T-helper 2 cell treated with Interferon-gamma antibody and Interleukin-4, amounts not matched to agents 5 μg/mL and 100 μg/mL, for 36 hours (primary cell): ENCODE results near the gene TBC1D16.

Source experiments
- DNase-seq: peaks from one replicate; pipeline ENCODE4 v3.0.0; 2021; ENCODE audit warnings: low spot score
- H3K27ac Mint-ChIP-seq: one replicate; pipeline ENCODE4 v1.8.0; 2021; ENCODE audit warnings: mild to moderate bottlenecking, mixed read lengths
- H3K27me3 Mint-ChIP-seq: one replicate; pipeline ENCODE4 v1.8.0; 2021; ENCODE audit warnings: low read depth, mixed read lengths
- H3K36me3 Mint-ChIP-seq: one replicate; pipeline ENCODE4 v1.8.0; 2021; ENCODE audit warnings: low read depth, mixed read lengths
- H3K4me1 Mint-ChIP-seq: one replicate; pipeline ENCODE4 v1.8.0; 2021; ENCODE audit warnings: low read depth, mixed read lengths
- H3K4me3 Mint-ChIP-seq: one replicate; pipeline ENCODE4 v1.8.0; 2022; ENCODE audit warnings: mild to moderate bottlenecking, moderate library complexity, mixed read lengths
- H3K9me3 Mint-ChIP-seq: one replicate; pipeline ENCODE4 v1.8.0; 2021; ENCODE audit warnings: mixed read lengths

Gene TBC1D16

GRCh38 chr17:79941088-79942010, 94.3 kb downstream of the TBC1D16 start:
- Mint-ChIP-seq H3K36me3 (no peaks in the 10 kb centered on the region), H3K4me3 (no peak overlapping the region), H3K9me3 (no peaks in the 10 kb centered on the region), H3K27ac (no peak overlapping the region), H3K4me1 (peaks cover 5% of the 10 kb centered on the region), H3K27me3 (peaks cover 3% of the 10 kb centered on the region)
- DNase-seq, result no peak

DNA sequence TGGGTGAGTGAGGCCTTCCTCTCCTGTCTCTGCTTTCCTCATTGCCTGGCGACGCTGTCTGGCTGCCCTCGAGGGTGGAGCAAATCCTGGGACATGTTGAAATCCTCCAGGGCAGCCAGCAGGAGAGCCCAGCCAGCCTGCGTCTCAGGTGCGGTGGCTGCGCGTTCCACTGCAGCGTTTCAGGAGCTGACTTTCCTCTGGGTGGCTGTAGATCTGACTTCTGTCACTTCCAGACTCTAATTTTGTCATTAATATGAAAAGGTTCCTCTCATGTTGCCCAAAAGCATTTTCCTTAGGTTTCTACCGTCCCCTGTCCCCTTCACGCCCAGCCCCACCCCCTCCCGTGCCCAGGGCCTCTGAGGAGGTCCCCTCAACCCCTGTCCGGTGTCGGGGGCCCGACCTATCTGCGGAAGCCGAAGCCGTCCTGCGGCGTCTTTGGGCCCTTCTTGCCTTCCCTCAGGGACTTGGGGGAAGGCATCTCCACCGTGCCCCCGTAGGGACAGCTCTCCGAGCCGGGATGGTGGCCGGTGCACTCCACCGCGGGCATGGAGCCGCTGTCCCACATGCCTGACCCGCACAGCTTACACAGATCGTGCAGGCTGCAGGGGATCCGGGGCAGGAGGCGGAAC, 95.1 kb downstream of the TBC1D16 start:
- no peak overlapping the region for H3K4me3 Mint-ChIP-seq
- H3K4me1 Mint-ChIP-seq, result peaks cover 5% of the 10 kb centered on the region
- H3K36me3 Mint-ChIP-seq, result no peaks in the 10 kb centered on the region
- no peak overlapping the region for H3K27ac Mint-ChIP-seq
- H3K27me3 Mint-ChIP-seq, result peaks cover 3% of the 10 kb centered on the region
- H3K9me3 Mint-ChIP-seq, result no peaks in the 10 kb centered on the region
- no peak for DNase-seq

DNA sequence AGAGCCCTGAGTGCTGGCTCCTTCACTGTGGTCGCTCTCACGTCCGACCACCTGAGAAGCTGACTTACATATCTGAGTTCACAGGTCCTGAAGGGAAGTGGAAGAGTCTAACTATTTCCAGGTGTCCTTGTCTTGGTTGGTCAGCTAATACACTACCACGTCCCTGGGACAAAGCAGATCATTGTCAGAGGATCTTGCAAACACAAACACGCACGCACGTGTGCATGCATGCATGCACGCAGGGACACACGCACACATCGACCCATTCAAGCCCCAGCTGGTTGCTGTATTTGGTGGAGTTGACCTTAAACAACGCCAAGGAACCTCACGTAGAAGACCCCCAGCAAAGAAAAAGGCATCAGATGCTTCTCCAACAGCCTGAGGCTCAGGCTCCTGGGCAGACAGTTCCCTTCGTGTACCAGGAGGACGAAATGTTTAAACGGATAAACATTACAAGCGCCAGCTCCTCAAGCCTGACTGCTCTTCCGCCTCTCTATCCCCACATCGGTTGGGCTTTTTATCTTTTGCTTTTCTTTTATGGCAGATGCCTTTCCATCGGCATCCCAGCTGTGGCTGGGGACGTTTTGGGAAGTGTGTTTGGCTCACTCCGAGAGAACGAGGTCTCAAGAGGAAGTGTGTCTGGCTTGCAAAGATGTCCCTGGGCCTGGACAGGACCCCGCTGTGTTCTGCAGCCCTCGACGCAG, 95.8 kb downstream of the TBC1D16 start:
- H3K4me3 Mint-ChIP-seq, result no peak overlapping the region
- H3K27me3 Mint-ChIP-seq, result peaks cover 6% of the 10 kb centered on the region
- H3K36me3 Mint-ChIP-seq, result no peaks in the 10 kb centered on the region
- H3K4me1 Mint-ChIP-seq, result peaks cover 5% of the 10 kb centered on the region
- H3K27ac Mint-ChIP-seq, result no peak overlapping the region
- no peaks in the 10 kb centered on the region for H3K9me3 Mint-ChIP-seq
- DNase-seq, result no peak

- H3K27me3 Mint-ChIP-seq, result peaks cover 6% of the 10 kb centered on the region
- peaks cover 5% of the 10 kb centered on the region for H3K4me1 Mint-ChIP-seq
- no peaks in the 10 kb centered on the region for H3K36me3 Mint-ChIP-seq
- H3K27ac Mint-ChIP-seq, result no peak overlapping the region
- no peak for DNase-seq
- H3K4me3 Mint-ChIP-seq, result no peak overlapping the region
- no peaks in the 10 kb centered on the region for H3K9me3 Mint-ChIP-seq
Observed at GRCh38 chr17:79939094-79939435, 96.6 kb downstream of the TBC1D16 start.

DNA sequence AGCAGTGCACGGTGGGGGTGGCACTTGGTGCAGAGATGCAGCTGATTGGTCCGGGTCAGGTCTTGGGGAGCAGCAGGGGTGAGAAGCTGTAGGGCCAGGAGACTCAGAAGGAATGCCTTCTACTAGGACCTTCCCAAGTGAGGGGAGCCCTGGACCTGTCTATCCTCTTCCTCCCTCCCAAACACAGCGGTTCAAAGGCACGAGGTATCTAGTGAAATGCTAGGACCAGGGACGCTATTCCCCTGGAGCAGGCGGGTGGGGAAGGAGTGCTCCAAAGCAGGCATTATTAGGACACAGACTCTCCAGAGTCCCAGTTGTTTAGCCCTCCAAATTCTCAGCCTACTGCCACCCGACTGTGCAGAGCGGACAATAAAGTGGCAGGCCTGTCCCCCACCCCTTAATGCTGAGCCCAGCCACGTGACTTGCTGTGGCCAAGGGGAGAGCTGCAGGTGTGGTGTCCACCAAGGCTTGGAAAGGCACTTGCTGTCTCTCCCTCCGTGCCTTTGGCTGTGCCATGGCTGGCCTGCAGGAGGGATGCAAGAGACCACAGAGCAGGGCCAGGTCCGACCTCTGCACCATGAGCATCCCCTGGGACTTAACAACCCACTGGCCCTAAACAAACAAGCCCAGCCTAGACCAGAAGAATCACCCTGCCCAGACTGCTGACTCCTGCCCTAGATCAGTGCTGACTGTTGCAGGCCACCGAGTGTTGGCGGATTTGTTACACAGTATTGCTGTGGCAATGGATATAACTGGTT, 97.2 kb downstream of the TBC1D16 start:
- DNase-seq, result no peak
- H3K4me1 Mint-ChIP-seq, result peaks cover 9% of the 10 kb centered on the region
- peaks cover 12% of the 10 kb centered on the region for H3K27me3 Mint-ChIP-seq
- no peaks in the 10 kb centered on the region for H3K36me3 Mint-ChIP-seq
- no peaks in the 10 kb centered on the region for H3K9me3 Mint-ChIP-seq
- H3K4me3 Mint-ChIP-seq, result no peak overlapping the region
- no peak overlapping the region for H3K27ac Mint-ChIP-seq

DNA sequence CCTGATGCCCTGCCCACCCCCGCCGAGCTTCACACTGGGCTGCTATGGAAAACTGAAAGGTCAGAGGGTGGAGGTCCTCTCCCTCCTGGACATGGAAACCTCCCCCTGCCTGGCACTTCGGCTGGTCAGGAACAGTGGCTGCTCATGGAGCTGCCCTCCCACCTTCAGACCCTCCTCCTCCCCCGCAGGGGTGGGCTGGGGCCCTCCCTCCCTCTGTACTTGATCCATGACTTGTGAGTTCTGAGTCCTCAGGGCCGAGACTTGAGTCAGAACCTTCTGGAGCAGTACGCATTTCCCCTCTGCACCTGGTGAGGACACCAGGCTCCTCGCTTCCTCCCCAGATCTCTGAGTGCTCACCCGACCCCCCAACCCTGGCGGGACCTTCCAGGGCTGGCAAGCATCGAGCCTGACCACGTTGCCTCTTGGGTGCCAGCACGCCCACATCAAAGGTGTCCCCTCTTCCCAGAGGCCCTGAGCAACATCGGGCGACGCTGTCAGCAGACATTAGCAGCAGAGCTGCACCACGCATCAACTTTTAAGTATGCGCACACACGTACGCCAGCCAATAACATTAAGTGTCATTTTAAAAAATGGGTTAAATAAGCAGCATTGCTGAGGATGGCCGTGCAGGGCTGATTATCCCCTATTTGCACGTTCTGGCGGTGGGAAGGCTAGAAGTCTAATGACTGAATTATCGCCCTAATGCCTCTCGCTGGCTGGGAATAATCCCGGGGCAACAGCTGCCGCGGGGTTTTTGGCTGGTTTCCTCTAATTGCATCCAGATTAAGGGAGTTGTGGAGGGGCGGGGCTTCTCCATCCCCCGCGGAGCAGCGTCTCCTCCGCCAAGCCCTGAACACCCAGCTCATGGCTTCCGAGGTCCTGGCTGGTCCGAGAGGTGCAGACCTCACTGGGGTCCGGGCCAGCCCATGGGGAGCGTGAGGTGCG, 98.0 kb downstream of the TBC1D16 start:
- no peaks in the 10 kb centered on the region for H3K36me3 Mint-ChIP-seq
- no peak overlapping the region for H3K4me3 Mint-ChIP-seq
- H3K4me1 Mint-ChIP-seq, result peaks cover 4% of the 10 kb centered on the region
- peaks cover 20% of the 10 kb centered on the region for H3K27me3 Mint-ChIP-seq
- H3K27ac Mint-ChIP-seq, result no peak overlapping the region
- no peak for DNase-seq
- H3K9me3 Mint-ChIP-seq, result no peaks in the 10 kb centered on the region

DNA sequence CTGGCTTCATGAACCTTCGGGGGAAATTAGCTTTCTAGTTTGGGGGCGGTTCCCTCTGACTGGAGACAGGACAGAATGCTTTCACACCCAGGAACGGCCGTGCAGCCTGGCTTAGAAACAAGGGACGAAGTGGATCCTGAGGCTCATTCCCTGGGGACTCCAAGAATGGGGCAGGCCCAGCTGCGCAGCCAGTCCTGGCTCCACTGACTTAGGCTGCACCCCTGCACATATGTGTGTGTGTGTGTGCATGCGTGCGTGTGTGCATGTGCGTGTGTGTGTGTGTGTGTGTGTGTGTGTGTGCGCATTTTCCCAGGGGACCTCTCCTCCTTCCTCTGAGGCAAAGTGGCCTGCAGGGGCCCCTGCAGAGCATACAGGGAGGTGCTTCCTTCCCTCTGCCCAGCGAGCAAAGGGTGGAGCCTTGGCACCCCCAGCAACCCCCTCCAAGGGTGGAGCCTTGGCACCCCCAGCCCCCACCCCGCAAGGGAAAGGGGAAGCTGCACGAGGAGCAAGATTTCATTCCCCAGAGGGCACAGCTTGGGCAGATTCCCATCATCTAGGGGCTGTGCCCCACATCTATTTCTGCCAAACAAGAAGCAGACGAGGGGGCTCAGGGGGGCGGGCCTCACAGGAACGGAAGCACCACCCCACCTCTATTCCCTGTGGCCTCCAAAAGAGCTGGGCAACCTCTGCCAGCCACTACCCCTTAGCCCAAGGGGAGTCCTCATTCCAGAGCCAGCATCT, 98.9 kb downstream of the TBC1D16 start:
- no peak overlapping the region for H3K27ac Mint-ChIP-seq
- H3K4me3 Mint-ChIP-seq, result no peak overlapping the region
- H3K4me1 Mint-ChIP-seq, result peaks cover 4% of the 10 kb centered on the region
- no peak for DNase-seq
- no peaks in the 10 kb centered on the region for H3K36me3 Mint-ChIP-seq
- no peaks in the 10 kb centered on the region for H3K9me3 Mint-ChIP-seq
- peaks cover 29% of the 10 kb centered on the region for H3K27me3 Mint-ChIP-seq

- H3K36me3 Mint-ChIP-seq, result no peaks in the 10 kb centered on the region
- DNase-seq, result no peak
- H3K4me3 Mint-ChIP-seq, result no peak overlapping the region
- peaks cover 35% of the 10 kb centered on the region for H3K27me3 Mint-ChIP-seq
- H3K27ac Mint-ChIP-seq, result no peak overlapping the region
- H3K9me3 Mint-ChIP-seq, result no peaks in the 10 kb centered on the region
- H3K4me1 Mint-ChIP-seq, result peaks cover 4% of the 10 kb centered on the region
Observed at GRCh38 chr17:79936050-79936449, 99.6 kb downstream of the TBC1D16 start.

DNA sequence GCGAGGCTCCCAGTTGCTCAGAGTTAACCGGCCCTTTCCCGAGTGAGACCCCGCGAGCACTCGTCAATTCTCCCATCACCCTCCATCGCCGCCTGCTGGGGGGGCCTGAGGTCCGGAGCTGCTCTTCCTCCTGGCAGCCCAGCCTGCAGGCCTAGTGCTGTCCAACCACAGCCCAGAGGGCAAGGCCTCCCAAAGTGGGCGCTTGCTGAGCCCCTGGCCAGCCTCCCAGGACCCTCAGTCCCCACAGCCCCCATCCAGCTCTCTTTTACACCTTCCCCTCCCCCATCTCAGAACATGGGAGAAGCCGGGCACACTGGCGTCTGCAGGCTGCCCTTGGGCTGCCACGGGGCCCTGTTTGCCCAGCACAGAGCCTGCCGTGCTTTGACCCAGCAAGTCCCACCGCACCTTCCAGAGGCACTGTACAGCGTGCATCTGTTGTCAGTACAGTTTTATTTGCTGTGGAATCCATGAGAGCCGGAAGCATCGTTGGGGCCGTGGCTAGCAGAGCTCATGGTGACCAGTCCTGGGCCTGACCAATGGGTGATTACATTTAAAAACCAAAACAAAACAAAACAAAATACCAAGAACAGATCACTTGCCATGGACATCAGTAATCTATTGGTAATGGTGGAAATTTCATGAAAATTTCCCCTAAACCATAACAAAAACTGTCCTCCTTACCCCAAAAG, 100.3 kb downstream of the TBC1D16 start:
- H3K4me3 Mint-ChIP-seq, result no peak overlapping the region
- peaks cover 38% of the 10 kb centered on the region for H3K27me3 Mint-ChIP-seq
- H3K9me3 Mint-ChIP-seq, result no peaks in the 10 kb centered on the region
- no peak overlapping the region for H3K27ac Mint-ChIP-seq
- no peaks in the 10 kb centered on the region for H3K36me3 Mint-ChIP-seq
- peaks cover 4% of the 10 kb centered on the region for H3K4me1 Mint-ChIP-seq
- DNase-seq, result no peak

DNA sequence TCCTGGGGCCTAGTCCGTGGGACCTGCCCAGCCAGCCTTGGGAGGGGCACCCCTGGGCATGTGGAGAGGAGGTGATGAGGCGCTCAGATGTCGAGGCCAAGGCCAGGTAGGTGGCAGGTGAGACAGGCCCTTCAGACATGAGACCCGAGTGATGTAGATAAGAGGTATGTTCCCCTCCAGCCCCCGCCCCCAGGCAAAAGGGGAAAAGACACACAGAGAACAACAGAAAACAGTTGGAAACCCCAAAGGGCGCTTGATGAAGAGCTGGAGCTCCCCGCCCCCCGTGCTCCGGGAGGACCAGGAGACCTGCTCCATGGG, 101.1 kb downstream of the TBC1D16 start:
- H3K27me3 Mint-ChIP-seq, result peaks cover 39% of the 10 kb centered on the region
- no peak overlapping the region for H3K27ac Mint-ChIP-seq
- H3K4me1 Mint-ChIP-seq, result peaks cover 4% of the 10 kb centered on the region
- no peaks in the 10 kb centered on the region for H3K36me3 Mint-ChIP-seq
- DNase-seq, result no peak
- H3K9me3 Mint-ChIP-seq, result no peaks in the 10 kb centered on the region
- H3K4me3 Mint-ChIP-seq, result no peak overlapping the region

- no peak overlapping the region for H3K4me3 Mint-ChIP-seq
- peaks cover 4% of the 10 kb centered on the region for H3K4me1 Mint-ChIP-seq
- H3K9me3 Mint-ChIP-seq, result no peaks in the 10 kb centered on the region
- peaks cover 39% of the 10 kb centered on the region for H3K27me3 Mint-ChIP-seq
- no peaks in the 10 kb centered on the region for H3K36me3 Mint-ChIP-seq
- no peak for DNase-seq
- no peak overlapping the region for H3K27ac Mint-ChIP-seq
Observed at GRCh38 chr17:79933863-79934652, 101.6 kb downstream of the TBC1D16 start.
